Measurements from ENCODE around the gene SEMA3G. TPM values are rescaled to one million over a fixed set of nuclear protein-coding genes. Genes with fewer than 3 reads are reported as not detected.

SEMA3G gene
- polyA plus RNA-seq, 1 experiment = not detected

- Histone ChIP-seq H3K36me3 (ENCODE audit: control insufficient read depth, insufficient read depth, low read length) (no peaks in the 10 kb centered on the region), H3K4me3 (ENCODE audit: low read depth, low read length) (no peak overlapping the region), H3K27me3 (ENCODE audit: control insufficient read depth, insufficient read depth, low read length) (no peaks in the 10 kb centered on the region)
- CTCF ChIA-PET = no interaction called here
- TF ChIP-seq CTCF (IDR thresholded peaks at IDR 0.05; ENCODE audit: insufficient read depth, low read depth, low read length) = no peak
- POLR2A ChIA-PET = no interaction called here
- no peak for DNase-seq (ENCODE audit: low read depth)
Measured at GRCh38 chr3:52393131-52393807, 51.6 kb downstream of the SEMA3G start.

GRCh38 chr3:52392216-52392930, 52.5 kb downstream of the SEMA3G start:
- Histone ChIP-seq H3K36me3 (ENCODE audit: control insufficient read depth, insufficient read depth, low read length) (no peaks in the 10 kb centered on the region), H3K27me3 (ENCODE audit: control insufficient read depth, insufficient read depth, low read length) (no peaks in the 10 kb centered on the region), H3K4me3 (ENCODE audit: low read depth, low read length) (no peak overlapping the region)
- ChIA-PET CTCF (no interaction called here), POLR2A (no interaction called here)
- DNase-seq (ENCODE audit: low read depth) = no peak
- no peak for TF ChIP-seq CTCF (IDR thresholded peaks at IDR 0.05; ENCODE audit: insufficient read depth, low read depth, low read length)

- H3K36me3 ChIP-seq (ENCODE audit: control insufficient read depth, insufficient read depth, low read length) = no peaks in the 10 kb centered on the region
- DNase-seq (ENCODE audit: low read depth) = no peak
- CTCF ChIA-PET = no interaction called here
- no peaks in the 10 kb centered on the region for H3K27me3 ChIP-seq (ENCODE audit: control insufficient read depth, insufficient read depth, low read length)
- no peak overlapping the region for H3K4me3 ChIP-seq (ENCODE audit: low read depth, low read length)
- TF ChIP-seq CTCF (IDR thresholded peaks at IDR 0.05; ENCODE audit: insufficient read depth, low read depth, low read length) = no peak
- POLR2A ChIA-PET = no interaction called here
Measured at GRCh38 chr3:52391096-52391495, 53.8 kb downstream of the SEMA3G start.

GRCh38 chr3:52388933-52389332, 56.0 kb downstream of the SEMA3G start:
- Histone ChIP-seq H3K27me3 (ENCODE audit: control insufficient read depth, insufficient read depth, low read length) (no peaks in the 10 kb centered on the region), H3K4me3 (ENCODE audit: low read depth, low read length) (no peak overlapping the region), H3K36me3 (ENCODE audit: control insufficient read depth, insufficient read depth, low read length) (no peaks in the 10 kb centered on the region)
- TF ChIP-seq CTCF (IDR thresholded peaks at IDR 0.05; ENCODE audit: insufficient read depth, low read depth, low read length) = no peak
- ChIA-PET CTCF (interaction anchor here (0.6 to 1.4 kb wide), 4 partner anchors 15 to 50 kb away, joined by 3 read pairs; no protein-coding TSS in a partner anchor), POLR2A (no interaction called here)
- DNase-seq (ENCODE audit: low read depth) = no peak

- Histone ChIP-seq H3K36me3 (ENCODE audit: control insufficient read depth, insufficient read depth, low read length) (no peaks in the 10 kb centered on the region), H3K4me3 (ENCODE audit: low read depth, low read length) (no peak overlapping the region), H3K27me3 (ENCODE audit: control insufficient read depth, insufficient read depth, low read length) (no peaks in the 10 kb centered on the region)
- POLR2A ChIA-PET = no interaction called here
- TF ChIP-seq CTCF (IDR thresholded peaks at IDR 0.05; ENCODE audit: insufficient read depth, low read depth, low read length) = no peak
- CTCF ChIA-PET = interaction anchor here (1.3 kb wide), 1 partner anchor 15 kb away, joined by 3 read pairs; no protein-coding TSS in a partner anchor
- no peak for DNase-seq (ENCODE audit: low read depth)
Measured at GRCh38 chr3:52388348-52388821, 56.5 kb downstream of the SEMA3G start.

Measured in BJ (cell line).